ENCODE data around the gene LEF1.
"Not testable (repeated sequence)": the region's sequence is repeated elsewhere in the genome, so short reads cannot be mapped to it uniquely, and the experiment has no call there.

The LEF1 gene

GRCh38 chr4:108029016-108029720 is 139.6 kb downstream of the LEF1 start:
- Histone ChIP-seq H3K4me1 (ENCODE audit: control insufficient read depth, insufficient read depth, low read length) (peaks cover 4% of the 10 kb centered on the region), H3K27me3 (ENCODE audit: control insufficient read depth, insufficient read depth, low read length, poor library complexity, severe bottlenecking) (no peaks in the 10 kb centered on the region), H3K36me3 (ENCODE audit: control insufficient read depth, insufficient read depth, low read length) (peaks cover 9% of the 10 kb centered on the region), H3K4me3 (ENCODE audit: insufficient read depth, low read depth, low read length) (no peak overlapping the region), H3K9me3 (ENCODE audit: control insufficient read depth, low read length) (no peaks in the 10 kb centered on the region), H3K27ac (ENCODE audit: insufficient read depth, low read depth, low read length, poor library complexity, severe bottlenecking) (no peak overlapping the region)
- 92 to 94% methylated on average over 9 of the region's 9 CpGs for WGBS, 2 experiments

GRCh38 chr4:108024878-108025165 is 143.9 kb downstream of the LEF1 start:
- Histone ChIP-seq H3K9me3 (ENCODE audit: control insufficient read depth, low read length) (no peaks in the 10 kb centered on the region), H3K4me1 (ENCODE audit: control insufficient read depth, insufficient read depth, low read length) (no peaks in the 10 kb centered on the region), H3K27me3 (ENCODE audit: control insufficient read depth, insufficient read depth, low read length, poor library complexity, severe bottlenecking) (no peaks in the 10 kb centered on the region), H3K4me3 (ENCODE audit: insufficient read depth, low read depth, low read length) (no peak overlapping the region), H3K27ac (ENCODE audit: insufficient read depth, low read depth, low read length, poor library complexity, severe bottlenecking) (no peak overlapping the region), H3K36me3 (ENCODE audit: control insufficient read depth, insufficient read depth, low read length) (peaks cover 11% of the 10 kb centered on the region)

- Histone ChIP-seq H3K27ac (ENCODE audit: insufficient read depth, low read depth, low read length, poor library complexity, severe bottlenecking) (no peak overlapping the region), H3K4me1 (ENCODE audit: control insufficient read depth, insufficient read depth, low read length) (no peaks in the 10 kb centered on the region), H3K27me3 (ENCODE audit: control insufficient read depth, insufficient read depth, low read length, poor library complexity, severe bottlenecking) (no peaks in the 10 kb centered on the region), H3K4me3 (ENCODE audit: insufficient read depth, low read depth, low read length) (no peak overlapping the region), H3K36me3 (ENCODE audit: control insufficient read depth, insufficient read depth, low read length) (peaks cover 16% of the 10 kb centered on the region), H3K9me3 (ENCODE audit: control insufficient read depth, low read length) (no peaks in the 10 kb centered on the region)
- 97 to 98% methylated on average over 4 to 5 of the region's 5 CpGs for WGBS, 2 experiments
Measured at GRCh38 chr4:108024085-108024877, 144.5 kb downstream of the LEF1 start.

GRCh38 chr4:108018884-108019187 is 149.9 kb downstream of the LEF1 start:
- Histone ChIP-seq H3K36me3 (ENCODE audit: control insufficient read depth, insufficient read depth, low read length) (peaks cover 14% of the 10 kb centered on the region), H3K27ac (ENCODE audit: insufficient read depth, low read depth, low read length, poor library complexity, severe bottlenecking) (no peak overlapping the region), H3K4me3 (ENCODE audit: insufficient read depth, low read depth, low read length) (no peak overlapping the region), H3K27me3 (ENCODE audit: control insufficient read depth, insufficient read depth, low read length, poor library complexity, severe bottlenecking) (no peaks in the 10 kb centered on the region), H3K9me3 (ENCODE audit: control insufficient read depth, low read length) (no peaks in the 10 kb centered on the region), H3K4me1 (ENCODE audit: control insufficient read depth, insufficient read depth, low read length) (no peaks in the 10 kb centered on the region)
- WGBS, 2 experiments = 88% methylated on average over 1 of the region's 2 CpGs; no CpG with 5 or more reads in 1 of the 2 experiments

GRCh38 chr4:108018040-108018883 is 150.5 kb downstream of the LEF1 start:
- Histone ChIP-seq H3K9me3 (ENCODE audit: control insufficient read depth, low read length) (no peaks in the 10 kb centered on the region), H3K36me3 (ENCODE audit: control insufficient read depth, insufficient read depth, low read length) (peaks cover 14% of the 10 kb centered on the region), H3K27me3 (ENCODE audit: control insufficient read depth, insufficient read depth, low read length, poor library complexity, severe bottlenecking) (no peaks in the 10 kb centered on the region), H3K4me3 (ENCODE audit: insufficient read depth, low read depth, low read length) (no peak overlapping the region), H3K27ac (ENCODE audit: insufficient read depth, low read depth, low read length, poor library complexity, severe bottlenecking) (no peak overlapping the region), H3K4me1 (ENCODE audit: control insufficient read depth, insufficient read depth, low read length) (no peaks in the 10 kb centered on the region)
- 50 to 52% methylated on average over 7 of the region's 8 CpGs for WGBS, 2 experiments

- H3K27me3 ChIP-seq (ENCODE audit: control insufficient read depth, insufficient read depth, low read length, poor library complexity, severe bottlenecking) = no peaks in the 10 kb centered on the region
- H3K36me3 ChIP-seq (ENCODE audit: control insufficient read depth, insufficient read depth, low read length) = peaks cover 18% of the 10 kb centered on the region
- no peak overlapping the region for H3K27ac ChIP-seq (ENCODE audit: insufficient read depth, low read depth, low read length, poor library complexity, severe bottlenecking)
- 94 to 100% methylated on average over 5 of the region's 5 CpGs for WGBS, 2 experiments
- no peaks in the 10 kb centered on the region for H3K9me3 ChIP-seq (ENCODE audit: control insufficient read depth, low read length)
- H3K4me3 ChIP-seq (ENCODE audit: insufficient read depth, low read depth, low read length) = no peak overlapping the region
- H3K4me1 ChIP-seq (ENCODE audit: control insufficient read depth, insufficient read depth, low read length) = no peaks in the 10 kb centered on the region
Measured at GRCh38 chr4:108013955-108014354, 154.8 kb downstream of the LEF1 start.

GRCh38 chr4:108013327-108013726 is 155.4 kb downstream of the LEF1 start:
- Histone ChIP-seq H3K4me1 (ENCODE audit: control insufficient read depth, insufficient read depth, low read length) (no peaks in the 10 kb centered on the region), H3K4me3 (ENCODE audit: insufficient read depth, low read depth, low read length) (no peak overlapping the region), H3K36me3 (ENCODE audit: control insufficient read depth, insufficient read depth, low read length) (peaks cover 18% of the 10 kb centered on the region), H3K9me3 (ENCODE audit: control insufficient read depth, low read length) (no peaks in the 10 kb centered on the region), H3K27ac (ENCODE audit: insufficient read depth, low read depth, low read length, poor library complexity, severe bottlenecking) (no peak overlapping the region), H3K27me3 (ENCODE audit: control insufficient read depth, insufficient read depth, low read length, poor library complexity, severe bottlenecking) (no peaks in the 10 kb centered on the region)

- peaks cover 18% of the 10 kb centered on the region for H3K36me3 ChIP-seq (ENCODE audit: control insufficient read depth, insufficient read depth, low read length)
- not testable (repeated sequence) for H3K27ac ChIP-seq (ENCODE audit: insufficient read depth, low read depth, low read length, poor library complexity, severe bottlenecking); H3K27me3 ChIP-seq (ENCODE audit: control insufficient read depth, insufficient read depth, low read length, poor library complexity, severe bottlenecking); H3K9me3 ChIP-seq (ENCODE audit: control insufficient read depth, low read length); H3K4me3 ChIP-seq (ENCODE audit: insufficient read depth, low read depth, low read length); H3K4me1 ChIP-seq (ENCODE audit: control insufficient read depth, insufficient read depth, low read length)
- 96% methylated on average over 5 of the region's 5 CpGs for WGBS, 2 experiments
Measured at GRCh38 chr4:108012382-108012781, 156.3 kb downstream of the LEF1 start.

GRCh38 chr4:108010167-108010566 is 158.6 kb downstream of the LEF1 start:
- no peaks in the 10 kb centered on the region for H3K4me1 ChIP-seq (ENCODE audit: control insufficient read depth, insufficient read depth, low read length)
- no peaks in the 10 kb centered on the region for H3K9me3 ChIP-seq (ENCODE audit: control insufficient read depth, low read length)
- H3K27ac ChIP-seq (ENCODE audit: insufficient read depth, low read depth, low read length, poor library complexity, severe bottlenecking) = no peak overlapping the region
- H3K36me3 ChIP-seq (ENCODE audit: control insufficient read depth, insufficient read depth, low read length) = peaks cover 18% of the 10 kb centered on the region
- H3K4me3 ChIP-seq (ENCODE audit: insufficient read depth, low read depth, low read length) = no peak overlapping the region
- WGBS, 2 experiments = 94% methylated on average over 2 of the region's 2 CpGs; no CpG with 5 or more reads in 1 of the 2 experiments
- H3K27me3 ChIP-seq (ENCODE audit: control insufficient read depth, insufficient read depth, low read length, poor library complexity, severe bottlenecking) = no peaks in the 10 kb centered on the region

GRCh38 chr4:108008721-108009120 is 160.0 kb downstream of the LEF1 start:
- 89 to 92% methylated on average over 2 of the region's 2 CpGs for whole genome bisulfite sequencing, 2 experiments
- H3K4me3 ChIP-seq (ENCODE audit: insufficient read depth, low read depth, low read length) = no peak overlapping the region
- peaks cover 12% of the 10 kb centered on the region for H3K36me3 ChIP-seq (ENCODE audit: control insufficient read depth, insufficient read depth, low read length)
- H3K4me1 ChIP-seq (ENCODE audit: control insufficient read depth, insufficient read depth, low read length) = no peaks in the 10 kb centered on the region
- no peak overlapping the region for H3K27ac ChIP-seq (ENCODE audit: insufficient read depth, low read depth, low read length, poor library complexity, severe bottlenecking)
- H3K27me3 ChIP-seq (ENCODE audit: control insufficient read depth, insufficient read depth, low read length, poor library complexity, severe bottlenecking) = no peaks in the 10 kb centered on the region
- no peaks in the 10 kb centered on the region for H3K9me3 ChIP-seq (ENCODE audit: control insufficient read depth, low read length)
